NCI-H146 (cell line): ENCODE measurements around the gene VIPR2.
"Not testable (repeated sequence)": the region's sequence is repeated elsewhere in the genome, so short reads cannot be mapped to it uniquely, and the experiment has no call there.

Experiments
- DNase-seq: peaks from one replicate; lab custom pipeline; 2025; lab: John Stamatoyannopoulos, UW

VIPR2 gene

DNA sequence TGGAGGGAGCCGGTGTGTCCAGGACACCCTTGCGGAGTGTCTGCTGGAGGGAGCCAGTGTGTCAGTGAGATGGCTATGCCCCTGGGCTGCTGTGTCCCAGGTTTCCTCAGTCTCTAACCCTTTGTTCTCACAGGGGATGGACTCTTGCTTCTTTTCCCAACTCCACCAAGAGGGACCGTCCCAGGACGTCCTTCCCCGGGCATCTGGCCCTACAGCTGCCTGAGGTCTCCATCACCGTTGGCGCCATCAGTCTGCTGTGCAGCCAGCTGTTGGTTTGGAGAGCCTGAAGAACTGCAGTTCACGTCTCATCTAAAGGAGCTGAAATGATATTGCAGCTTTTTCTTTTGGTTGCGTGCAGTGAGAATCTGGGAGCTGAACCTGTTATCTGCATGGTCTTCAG lies 136.2 kb downstream of the VIPR2 start:
- DNase-seq: no peak

DNA sequence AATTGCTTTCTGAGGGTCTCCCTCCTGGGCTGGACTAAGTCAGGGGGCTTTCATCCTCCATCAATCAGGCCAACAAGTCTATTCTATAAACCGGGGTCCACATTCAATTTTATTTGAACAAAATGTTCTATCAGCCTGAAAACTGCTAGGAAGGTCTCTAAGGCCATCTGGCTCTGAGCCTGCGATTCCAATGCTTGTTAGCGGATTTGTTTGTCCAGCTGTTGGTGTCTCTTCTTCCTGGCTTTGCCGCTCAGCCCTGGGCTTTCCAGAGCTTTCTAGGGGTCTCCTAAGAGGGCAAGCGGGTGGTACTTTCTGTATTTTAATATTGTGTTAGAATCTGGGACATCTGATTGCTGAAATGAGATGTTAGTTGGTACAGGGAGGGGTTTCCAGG lies 136.7 kb downstream of the VIPR2 start:
- peak; percentile 34 for DNase-seq

DNA sequence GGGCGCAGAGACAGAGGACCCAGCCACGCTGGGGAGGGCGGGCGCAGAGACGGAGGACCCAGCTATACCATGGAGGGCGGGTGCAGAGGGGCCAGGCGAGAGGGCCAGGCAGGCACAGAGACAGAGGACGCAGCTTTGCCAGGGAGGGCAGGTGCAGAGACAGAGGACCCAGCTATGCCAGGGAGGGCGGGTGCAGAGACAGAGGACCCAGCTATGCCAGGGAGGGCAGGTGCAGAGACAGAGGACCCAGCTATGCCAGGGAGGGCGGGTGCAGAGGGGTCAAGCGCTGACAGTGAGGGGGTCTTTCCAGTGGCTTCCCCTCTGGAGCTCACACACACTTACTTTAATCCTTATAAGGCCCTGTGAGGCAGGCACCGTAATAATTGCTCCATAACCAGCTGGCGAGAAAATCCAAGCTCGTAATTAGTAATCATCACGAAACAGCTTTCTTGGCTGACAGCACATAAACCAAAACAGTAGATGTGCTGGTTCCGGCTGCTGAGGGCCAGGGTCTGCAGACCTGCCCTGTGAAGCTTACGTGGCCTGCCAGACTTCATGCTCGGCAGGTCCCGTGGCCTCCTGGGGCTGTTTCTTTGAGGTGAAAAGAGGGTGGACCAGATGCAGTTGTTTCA lies 137.2 kb downstream of the VIPR2 start:
- no peak for DNase-seq

DNA sequence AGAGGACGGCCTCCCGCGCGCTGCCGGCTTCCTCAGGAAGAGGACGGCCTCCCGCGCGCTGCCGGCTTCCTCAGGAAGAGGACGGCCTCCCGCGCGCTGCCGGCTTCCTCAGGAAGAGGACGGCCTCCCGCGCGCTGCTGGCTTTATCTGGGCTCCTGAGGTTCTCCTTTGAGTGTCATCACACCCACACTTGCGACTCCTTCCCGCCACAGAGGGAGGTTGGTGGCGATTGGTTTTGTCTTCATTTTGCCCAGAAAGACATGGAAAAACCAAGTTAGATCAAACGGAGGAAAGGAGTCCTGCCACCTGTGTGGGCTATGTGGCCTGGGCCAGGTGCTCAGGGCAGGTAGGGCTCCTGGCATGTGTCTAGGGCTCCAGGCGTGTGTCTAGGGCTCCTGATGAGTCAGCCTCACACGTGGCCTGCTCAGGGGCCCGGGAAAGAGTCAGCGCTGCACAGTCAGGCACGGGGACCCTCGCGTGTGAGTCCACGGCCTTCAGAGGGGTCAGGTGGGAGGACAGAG lies 138.0 kb downstream of the VIPR2 start:
- DNase-seq: no peak

DNA sequence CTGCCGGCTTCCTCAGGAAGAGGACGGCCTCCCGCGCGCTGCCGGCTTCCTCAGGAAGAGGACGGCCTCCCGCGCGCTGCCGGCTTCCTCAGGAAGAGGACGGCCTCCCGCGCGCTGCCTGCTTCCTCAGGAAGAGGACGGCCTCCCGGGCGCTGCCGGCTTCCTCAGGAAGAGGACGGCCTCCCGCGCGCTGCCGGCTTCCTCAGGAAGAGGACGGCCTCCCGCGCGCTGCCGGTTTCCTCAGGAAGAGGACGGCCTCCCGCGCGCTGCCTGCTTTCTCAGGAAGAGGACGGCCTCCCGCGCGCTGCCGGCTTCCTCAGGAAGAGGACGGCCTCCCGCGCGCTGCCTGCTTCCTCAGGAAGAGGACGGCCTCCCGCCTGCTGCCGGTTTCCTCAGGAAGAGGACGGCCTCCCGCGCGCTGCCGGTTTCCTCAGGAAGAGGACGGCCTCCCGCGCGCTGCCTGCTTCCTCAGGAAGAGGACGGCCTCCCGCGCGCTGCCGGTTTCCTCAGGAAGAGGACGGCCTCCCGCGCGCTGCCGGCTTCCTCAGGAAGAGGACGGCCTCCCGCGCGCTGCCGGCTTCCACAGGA lies 138.6 kb downstream of the VIPR2 start:
- DNase-seq: not testable (repeated sequence)

DNA sequence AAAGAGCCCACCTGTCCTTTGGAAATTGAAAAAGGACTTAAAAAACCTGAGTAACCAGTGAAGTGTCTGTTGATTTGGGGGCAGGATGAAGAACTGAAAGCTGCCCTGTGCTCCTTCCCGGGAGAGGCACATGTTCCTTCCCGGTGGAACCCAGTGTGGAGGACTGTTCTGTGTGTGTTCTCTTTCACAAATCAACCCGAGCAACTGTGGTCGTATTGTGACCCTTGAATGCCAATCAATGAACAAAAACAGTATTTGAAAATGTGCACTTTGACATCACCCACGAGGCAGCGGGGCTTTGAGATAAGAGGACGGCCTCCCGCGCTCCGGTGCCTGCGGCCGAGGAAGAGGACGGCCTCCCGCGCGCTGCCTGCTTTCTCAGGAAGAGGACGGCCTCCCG lies 139.0 kb downstream of the VIPR2 start:
- DNase-seq: no peak

DNA sequence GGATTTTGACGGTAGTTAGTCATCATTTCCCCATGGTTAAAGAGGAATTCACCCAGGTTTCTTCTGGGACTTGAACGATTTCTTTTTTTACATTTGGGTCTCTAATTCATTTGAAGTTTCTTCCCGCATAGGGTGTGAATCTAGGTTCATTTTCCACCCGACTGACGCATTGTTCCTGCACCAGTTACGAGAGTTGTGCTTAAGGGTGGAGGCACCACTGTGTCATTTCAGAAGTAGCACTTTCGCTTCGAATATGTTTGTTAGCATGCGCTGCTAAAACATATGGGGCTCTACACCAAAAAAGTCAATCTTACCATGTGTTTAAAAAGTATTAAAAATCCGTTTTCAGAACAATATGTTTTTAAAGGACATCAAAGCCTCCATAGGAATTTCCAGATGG lies 140.3 kb downstream of the VIPR2 start:
- DNase-seq: no peak

DNA sequence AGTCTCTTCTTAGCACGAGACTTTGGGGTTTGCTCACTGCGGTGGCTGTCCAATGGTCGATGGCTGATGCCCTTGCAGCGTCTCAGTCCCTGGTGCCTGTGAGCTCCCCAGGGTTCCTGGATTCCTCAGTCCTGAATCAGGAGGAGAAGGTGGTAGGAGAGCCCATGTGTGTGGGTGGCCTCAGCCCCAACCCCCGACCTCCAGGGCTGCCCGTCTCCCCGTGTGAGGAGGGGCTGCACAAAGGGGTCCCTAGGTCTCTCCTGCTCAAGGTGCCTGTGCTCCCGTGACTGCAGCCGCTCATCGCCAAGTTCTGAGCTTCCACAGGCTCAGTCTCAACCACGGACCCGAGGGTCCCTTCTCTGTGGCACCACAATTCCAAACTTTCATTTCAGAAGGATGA lies 142.9 kb downstream of the VIPR2 start:
- no peak for DNase-seq

DNA sequence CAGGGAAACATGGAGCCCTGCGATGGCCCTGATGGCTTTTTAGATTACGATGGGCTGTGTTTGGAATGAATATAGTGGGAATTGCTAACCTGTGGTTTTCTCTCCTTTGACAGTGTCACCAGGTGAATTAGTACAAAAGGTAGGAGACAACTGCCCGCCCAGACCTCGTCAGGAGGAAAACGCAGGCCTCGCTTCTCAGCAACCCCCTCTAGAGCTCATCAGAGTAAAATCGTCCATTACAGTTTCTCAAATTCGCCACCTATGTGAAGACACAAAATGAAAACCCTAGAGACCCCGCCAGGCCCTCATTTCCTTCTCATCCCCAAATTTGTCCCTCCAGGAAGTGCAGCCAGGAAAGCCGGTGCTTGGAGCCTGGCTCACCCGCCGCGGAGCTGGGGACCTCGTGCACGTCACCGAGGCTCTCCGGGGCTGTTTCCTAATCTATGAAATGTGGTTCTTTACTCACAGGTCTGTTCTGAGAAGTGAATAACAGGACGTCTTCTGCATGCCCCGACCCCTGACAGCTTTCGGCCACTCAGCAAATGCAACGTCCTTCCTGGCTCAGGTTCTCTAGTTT lies 143.7 kb downstream of the VIPR2 start:
- DNase-seq: peak; percentile 13

DNA sequence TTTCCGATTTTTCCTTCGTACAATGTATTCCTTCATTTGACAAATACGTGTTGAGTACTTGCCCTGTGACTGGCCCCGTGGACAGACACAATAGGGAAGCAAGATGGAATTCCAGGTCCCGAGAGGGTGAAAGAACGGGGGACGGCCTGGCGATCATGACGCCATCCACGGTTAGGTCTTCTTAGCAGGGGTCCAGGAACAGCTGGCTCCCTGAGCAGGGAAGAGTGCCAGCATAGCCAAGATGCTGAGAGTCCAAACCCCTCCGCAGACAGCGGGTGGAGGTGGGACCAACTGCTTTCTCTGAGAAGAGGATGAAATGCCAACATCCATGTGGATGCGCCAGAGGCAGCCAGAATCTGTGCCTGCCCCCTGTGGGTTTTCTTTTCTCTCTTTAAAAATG lies 144.6 kb downstream of the VIPR2 start:
- DNase-seq: no peak

DNA sequence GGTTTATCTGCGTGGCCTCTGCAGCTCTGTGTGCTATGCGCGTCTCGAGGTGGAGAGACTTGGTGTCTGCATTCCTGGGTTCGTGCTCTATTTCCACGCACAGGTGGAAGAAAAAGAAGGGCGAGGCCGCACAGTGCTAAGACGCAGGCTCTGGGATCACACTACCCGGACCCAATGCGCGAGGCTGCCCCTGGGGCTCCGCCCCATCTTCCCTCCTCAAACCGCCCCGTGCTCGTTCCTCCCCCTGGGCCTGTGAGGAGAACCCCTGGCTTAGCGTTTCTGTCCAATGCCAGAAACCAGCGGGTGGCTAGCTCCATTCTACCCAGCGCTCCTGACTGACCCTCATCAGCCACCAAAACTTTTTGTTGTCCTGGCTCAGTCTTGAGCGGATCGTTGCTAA lies 145.2 kb downstream of the VIPR2 start:
- DNase-seq: no peak

DNA sequence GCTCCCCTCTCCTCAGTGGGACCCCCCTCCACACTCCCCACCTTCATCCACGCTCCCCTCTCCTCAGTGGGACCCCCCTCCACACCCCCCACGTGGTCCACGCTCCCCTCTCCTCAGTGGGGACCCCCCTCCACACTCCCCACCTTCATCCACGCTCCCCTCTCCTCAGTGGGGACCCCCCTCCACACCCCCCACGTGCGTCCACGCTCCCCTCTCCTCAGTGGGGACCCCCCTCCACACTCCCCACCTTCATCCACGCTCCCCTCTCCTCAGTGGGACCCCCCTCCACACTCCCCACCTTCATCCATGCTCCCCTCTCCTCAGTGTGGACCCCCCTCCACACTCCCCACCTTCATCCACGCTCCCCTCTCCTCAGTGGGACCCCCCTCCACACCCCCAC lies 146.4 kb downstream of the VIPR2 start:
- not testable (repeated sequence) for DNase-seq

DNA sequence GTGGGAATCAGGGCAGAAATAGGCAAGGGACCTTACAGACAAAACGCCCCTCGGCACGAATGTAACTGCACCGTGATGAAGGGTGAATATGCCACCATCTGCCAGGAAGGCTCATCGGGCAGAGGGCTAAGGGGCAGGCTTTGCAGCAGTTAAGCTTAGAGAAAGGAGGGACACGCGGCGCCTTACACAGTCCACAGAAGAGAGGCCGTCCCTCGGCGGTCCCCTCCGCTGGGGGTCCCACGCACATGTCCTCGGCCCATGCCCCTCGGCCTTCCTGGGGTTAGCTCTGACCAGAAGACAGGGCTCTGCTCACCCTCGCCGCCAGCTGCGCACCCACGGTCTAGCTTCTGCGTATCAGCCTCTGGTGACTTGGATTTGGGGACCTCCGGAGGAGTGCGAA lies 147.2 kb downstream of the VIPR2 start:
- DNase-seq: no peak

DNA sequence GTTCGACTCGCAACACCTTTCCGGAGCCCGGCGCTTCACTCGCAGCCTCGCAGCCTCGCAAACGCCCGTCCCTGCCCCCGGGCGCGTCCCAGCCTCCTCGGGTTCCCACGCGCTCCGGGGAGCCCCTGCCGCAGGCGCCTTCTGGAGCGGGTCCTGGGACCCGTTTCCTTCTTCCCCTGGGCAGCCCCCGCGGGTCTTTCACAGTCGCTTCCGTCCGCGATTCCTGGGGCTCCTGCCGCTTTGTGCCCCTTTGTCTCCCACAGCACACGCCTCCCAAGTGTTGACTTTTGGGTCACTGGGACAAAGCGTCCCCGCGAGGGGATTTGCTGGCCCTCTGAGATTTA lies 147.6 kb downstream of the VIPR2 start:
- no peak for DNase-seq

DNA sequence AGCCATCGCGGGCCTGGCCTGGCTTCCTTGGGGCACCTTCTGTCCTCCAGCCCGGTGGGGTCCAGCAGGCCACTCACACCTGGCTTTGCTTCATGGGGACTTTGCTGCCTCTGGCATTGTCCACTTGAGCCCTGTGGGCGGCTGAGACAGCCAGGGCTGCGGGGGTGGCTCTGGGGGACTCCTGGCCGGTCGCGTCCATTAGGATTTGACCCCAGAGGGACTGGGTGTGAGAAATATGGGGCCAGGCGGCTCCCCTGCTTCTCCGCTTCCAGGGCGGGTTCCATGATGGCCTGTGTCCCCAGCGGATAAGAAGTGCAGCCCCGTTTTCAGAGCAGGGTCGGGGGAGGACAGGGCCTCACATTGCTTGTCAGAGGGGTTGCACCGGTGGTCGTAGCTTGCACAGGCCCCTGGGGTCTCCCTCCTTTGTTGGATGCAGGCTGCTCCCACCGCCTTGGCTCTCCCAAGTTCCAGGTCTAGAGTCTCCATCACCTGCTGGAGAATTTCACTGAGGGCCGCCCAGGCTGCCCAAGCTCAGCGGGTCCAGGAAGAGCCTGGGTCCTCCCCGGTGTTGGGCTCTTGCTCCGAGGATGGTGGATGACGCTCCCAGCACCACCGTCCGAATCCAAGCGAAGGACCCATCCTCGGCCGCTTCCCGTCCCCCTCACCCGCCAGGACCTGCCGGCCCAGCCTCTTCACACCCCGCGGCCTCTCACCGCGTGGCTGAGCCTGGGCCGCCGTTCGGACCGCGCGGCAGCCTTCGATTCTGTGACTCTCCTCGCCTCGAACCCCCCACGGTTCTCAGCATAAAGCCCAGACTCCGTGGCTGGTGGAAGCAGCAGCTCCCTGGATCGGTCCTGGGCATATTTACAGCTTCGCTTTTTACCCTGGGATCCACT lies 148.2 kb downstream of the VIPR2 start:
- DNase-seq: no peak

DNA sequence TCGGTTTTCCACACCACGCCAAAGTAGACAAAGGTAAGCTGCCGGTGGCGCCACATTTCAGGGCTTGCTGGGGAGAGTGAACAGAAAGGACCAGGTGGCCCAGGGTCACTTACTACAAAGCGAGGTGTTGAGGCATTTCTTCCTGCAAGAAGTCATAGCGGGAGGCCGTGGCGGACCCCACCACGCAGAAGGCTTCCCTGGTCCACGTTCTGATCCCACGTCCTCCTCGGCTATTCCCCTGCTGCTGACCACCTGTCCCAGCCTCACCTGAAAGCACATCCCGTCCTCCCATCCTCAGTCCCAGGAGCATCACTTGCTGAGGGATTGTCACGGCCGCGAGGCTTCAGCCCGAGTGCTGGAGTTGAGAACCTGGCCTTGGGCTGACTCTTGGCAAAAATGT lies 149.2 kb downstream of the VIPR2 start:
- no peak for DNase-seq

DNA sequence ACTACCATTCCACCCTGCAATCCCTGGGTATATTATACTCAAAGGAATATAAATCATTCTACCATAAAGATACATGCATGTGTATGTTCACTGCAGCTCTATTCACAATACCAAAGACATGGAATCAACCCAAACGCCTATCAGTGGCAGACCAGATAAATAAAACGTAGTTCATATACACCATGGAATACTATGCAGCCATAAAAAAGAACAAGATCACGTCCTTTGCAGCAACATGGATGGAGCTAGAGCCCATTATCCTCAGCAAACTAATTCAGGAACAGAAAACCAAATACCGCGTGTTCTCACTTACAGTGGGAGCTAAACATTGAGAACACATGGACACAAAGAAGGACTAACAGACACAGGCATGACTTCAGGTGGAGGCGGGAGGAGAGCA lies 150.0 kb downstream of the VIPR2 start:
- no peak for DNase-seq

DNA sequence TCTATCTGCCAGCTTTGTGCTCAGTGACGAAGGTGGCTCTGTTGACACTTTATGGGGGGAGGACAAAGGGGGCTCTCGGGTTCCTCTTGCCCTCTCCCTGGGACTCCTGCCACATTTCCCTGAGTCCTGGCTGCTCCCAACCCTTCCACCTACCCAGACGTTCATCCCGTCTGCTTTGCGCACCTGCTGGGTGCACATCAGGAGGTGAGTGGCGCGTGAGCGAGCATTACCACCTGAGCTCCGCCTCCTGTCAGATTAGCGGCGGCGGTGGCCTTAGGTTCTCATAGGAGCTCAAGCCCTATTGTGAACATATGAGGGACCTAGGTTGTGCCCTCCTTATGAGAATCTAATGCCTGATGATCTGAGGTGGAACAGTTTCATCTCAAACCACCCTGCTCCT lies 151.1 kb downstream of the VIPR2 start:
- no peak for DNase-seq

DNA sequence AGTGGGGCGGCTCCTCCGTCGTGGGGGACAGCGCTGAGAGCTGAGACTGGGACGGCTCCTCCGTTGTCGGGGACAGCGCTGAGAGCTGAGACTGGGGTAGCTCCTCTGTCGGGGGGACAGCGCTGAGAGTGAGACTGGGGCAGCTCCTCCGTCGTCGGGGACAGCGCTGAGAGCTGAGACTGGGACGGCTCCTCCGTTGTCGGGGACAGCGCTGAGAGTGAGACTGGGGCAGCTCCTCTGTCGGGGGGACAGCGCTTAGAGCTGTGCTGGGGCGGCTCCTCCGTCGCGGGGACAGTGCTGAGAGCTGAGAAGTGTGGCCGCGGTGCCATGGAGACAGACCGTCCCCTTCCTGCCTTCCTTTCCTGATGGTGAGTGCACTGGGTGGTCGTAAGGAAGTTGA lies 151.9 kb downstream of the VIPR2 start:
- no peak for DNase-seq

DNA sequence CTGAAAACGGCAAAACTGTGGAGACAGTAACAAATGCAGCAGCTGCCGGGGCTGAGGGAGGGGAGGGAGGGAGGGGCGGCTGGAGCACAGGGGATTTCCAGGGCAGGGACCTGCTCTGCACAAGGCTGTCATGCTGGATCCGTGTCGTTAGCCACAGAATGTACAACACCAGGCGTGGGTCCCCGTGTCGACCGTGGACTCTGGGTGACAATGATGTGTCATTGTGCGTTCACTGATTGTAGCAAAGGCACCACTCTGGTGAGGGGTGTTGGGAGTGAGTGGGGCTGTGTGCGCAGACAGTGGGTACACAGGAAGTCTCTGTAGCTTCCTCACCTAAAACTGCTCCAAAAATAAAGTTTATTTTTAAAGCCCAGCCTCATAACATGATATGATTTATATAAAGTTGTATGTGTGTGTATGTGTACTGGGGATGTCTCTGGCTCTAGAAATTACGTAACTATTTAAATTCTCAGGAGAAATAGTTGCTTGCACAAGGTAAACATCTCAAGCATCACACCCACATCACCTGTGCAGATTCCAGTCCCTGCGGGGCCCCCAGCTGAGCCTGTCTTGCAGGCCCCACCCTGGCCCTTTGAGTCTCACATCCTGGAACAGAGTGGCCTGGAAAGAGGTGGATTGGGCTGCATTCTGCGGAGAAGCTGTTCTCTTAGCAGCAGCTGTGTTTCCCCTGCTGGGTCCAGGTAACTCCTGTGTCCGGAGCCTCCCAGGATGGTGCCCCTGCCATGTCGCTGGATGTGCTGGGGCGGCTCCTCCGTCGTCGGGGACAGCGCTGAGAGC lies 152.6 kb downstream of the VIPR2 start:
- DNase-seq: no peak

DNA sequence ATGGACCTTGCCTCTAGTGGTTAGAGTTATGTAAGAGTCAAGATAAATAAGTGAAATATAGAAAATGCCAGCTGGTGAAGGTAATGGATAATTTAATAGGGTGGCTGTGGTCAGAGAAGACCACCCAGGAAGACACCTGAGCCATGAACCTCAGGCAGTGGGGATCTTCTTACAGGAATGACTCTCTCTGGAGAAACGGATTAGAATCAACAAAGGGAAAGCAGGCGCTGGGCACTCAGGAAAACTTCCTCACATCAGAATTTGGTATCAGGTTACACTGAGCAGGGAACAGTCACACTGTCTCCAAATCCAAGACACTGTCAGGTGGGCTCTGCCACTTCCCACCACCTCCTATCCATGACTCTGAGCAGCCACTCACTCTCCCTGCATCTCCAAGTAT lies 155.7 kb downstream of the VIPR2 start:
- no peak for DNase-seq

DNA sequence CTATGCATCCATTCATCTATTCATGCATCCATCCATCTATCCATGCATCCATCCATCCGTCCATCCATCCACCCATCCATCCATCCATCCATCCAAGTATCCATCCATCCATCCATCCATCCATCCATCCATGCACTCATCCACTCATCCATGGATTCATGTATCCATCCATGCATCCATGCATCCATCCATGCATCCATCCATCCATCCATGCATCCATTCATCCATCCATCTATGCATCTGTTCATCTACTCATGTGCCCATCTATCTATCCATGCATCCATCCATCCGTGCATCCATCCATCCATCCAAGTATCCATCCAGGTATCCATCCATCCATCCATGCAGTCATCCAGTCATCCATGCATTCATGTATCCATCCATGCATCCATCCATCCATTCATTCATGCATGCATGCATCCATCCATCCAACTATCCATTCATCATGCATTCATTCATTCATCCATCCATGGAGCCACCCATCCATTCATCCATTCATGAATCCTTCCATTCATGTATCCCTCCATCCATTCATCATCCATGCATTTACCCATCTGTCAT lies 156.3 kb downstream of the VIPR2 start:
- no peak for DNase-seq
